HEK293T (cell line): Measurements from ENCODE around the gene MAIP1.

Experiments
- BHLHE40 ChIP-seq: fragments of 450-650 bp; IDR thresholded peaks from 2 replicates; pipeline ENCODE4 v1.6.1; 2016; ENCODE audit warnings: mild to moderate bottlenecking, moderate library complexity, borderline replicate concordance
- FOXA1 ChIP-seq: fragments of 450-650 bp; IDR thresholded peaks from 2 replicates; pipeline ENCODE4 v1.6.1; 2016; ENCODE audit warnings: mild to moderate bottlenecking
- FOXK2 ChIP-seq: fragments of 450-650 bp; IDR thresholded peaks from 2 replicates; pipeline ENCODE4 v1.6.1; 2016; ENCODE audit warnings: mild to moderate bottlenecking
- FOXM1 ChIP-seq: fragments of 450-650 bp; IDR thresholded peaks from 2 replicates; pipeline ENCODE4 v1.6.1; 2017; ENCODE audit warnings: mild to moderate bottlenecking, borderline replicate concordance
- HDGF ChIP-seq: fragments of 450-650 bp; IDR thresholded peaks from 2 replicates; pipeline ENCODE4 v1.6.1; 2017; ENCODE audit warnings: antibody characterized with exemption, borderline replicate concordance
- PKNOX1 ChIP-seq: fragments of 450-650 bp; IDR thresholded peaks from 2 replicates; pipeline ENCODE4 v1.6.1; 2016
- SUZ12 ChIP-seq: fragments of 450-650 bp; IDR thresholded peaks from 2 replicates; pipeline ENCODE4 v1.6.1; 2016; ENCODE audit warnings: mild to moderate bottlenecking
- TARDBP ChIP-seq: fragments of 450-650 bp; IDR thresholded peaks from 2 replicates; pipeline ENCODE4 v1.6.1; 2016
- ZNF384 ChIP-seq: fragments of 450-650 bp; IDR thresholded peaks from 2 replicates; pipeline ENCODE4 v1.6.1; 2016

- no peak for TF ChIP-seq TARDBP
- no peak for TF ChIP-seq SUZ12
- TF ChIP-seq BHLHE40, result no peak
- TF ChIP-seq FOXK2, result no peak
- no peak for TF ChIP-seq FOXM1
- TF ChIP-seq HDGF, result no peak
- TF ChIP-seq ZNF384, result no peak
- TF ChIP-seq PKNOX1, result no peak
- TF ChIP-seq FOXA1, result no peak
Observed at GRCh38 chr2:199923924-199924323, 31.5 kb upstream of the MAIP1 start.
